ENCODE measurements around the gene SMC3.

The SMC3 gene

GRCh38 chr10:110549211-110549610 is 18.3 kb upstream of the SMC3 start:
- no peaks in the 10 kb centered on the region for H3K36me3 Mint-ChIP-seq (ENCODE audit: low read depth)
- H3K4me3 Mint-ChIP-seq = no peak overlapping the region
- no peak for TF ChIP-seq CTCF (IDR thresholded peaks at IDR 0.05; ENCODE audit: unreplicated experiment in 3 of 3)
- H3K27me3 Mint-ChIP-seq (ENCODE audit: low read depth) = peaks cover 10% of the 10 kb centered on the region
- no peaks in the 10 kb centered on the region for H3K9me3 Mint-ChIP-seq
- no peaks in the 10 kb centered on the region for H3K4me1 Mint-ChIP-seq
- no peak overlapping the region for H3K27ac Mint-ChIP-seq

GRCh38 chr10:110553905-110554304 is 13.6 kb upstream of the SMC3 start:
- peaks cover 16% of the 10 kb centered on the region for H3K27me3 Mint-ChIP-seq (ENCODE audit: low read depth)
- peaks cover 5% of the 10 kb centered on the region for H3K4me1 Mint-ChIP-seq
- no peak for TF ChIP-seq CTCF (IDR thresholded peaks at IDR 0.05; ENCODE audit: unreplicated experiment in 3 of 3)

GRCh38 chr10:110556296-110556695 is 11.2 kb upstream of the SMC3 start:
- Mint-ChIP-seq H3K4me3 (no peak overlapping the region), H3K9me3 (no peaks in the 10 kb centered on the region), H3K36me3 (ENCODE audit: low read depth) (no peaks in the 10 kb centered on the region), H3K4me1 (peaks cover 15% of the 10 kb centered on the region), H3K27me3 (ENCODE audit: low read depth) (peaks cover 16% of the 10 kb centered on the region), H3K27ac (no peak overlapping the region)
- TF ChIP-seq CTCF (IDR thresholded peaks at IDR 0.05; ENCODE audit: unreplicated experiment in 3 of 3) = no peak

More at GRCh38 chr10:110553905-110554304, 13.6 kb upstream of the SMC3 start:
- Mint-ChIP-seq H3K36me3 (ENCODE audit: low read depth) (no peaks in the 10 kb centered on the region), H3K9me3 (no peaks in the 10 kb centered on the region), H3K4me3 (no peak overlapping the region), H3K27ac (no peak overlapping the region)

- Mint-ChIP-seq H3K27me3 (ENCODE audit: low read depth) (peaks cover 13% of the 10 kb centered on the region), H3K36me3 (ENCODE audit: low read depth) (no peaks in the 10 kb centered on the region), H3K27ac (no peak overlapping the region), H3K4me1 (peaks cover 15% of the 10 kb centered on the region), H3K9me3 (no peaks in the 10 kb centered on the region), H3K4me3 (no peak overlapping the region)
- peak; percentile 31 to 52 (median 40) for TF ChIP-seq CTCF (IDR thresholded peaks at IDR 0.05; ENCODE audit: unreplicated experiment in 3 of 3)
These were observed 10.4 kb upstream of the SMC3 start for GRCh38 chr10:110556969-110557601.

DNA sequence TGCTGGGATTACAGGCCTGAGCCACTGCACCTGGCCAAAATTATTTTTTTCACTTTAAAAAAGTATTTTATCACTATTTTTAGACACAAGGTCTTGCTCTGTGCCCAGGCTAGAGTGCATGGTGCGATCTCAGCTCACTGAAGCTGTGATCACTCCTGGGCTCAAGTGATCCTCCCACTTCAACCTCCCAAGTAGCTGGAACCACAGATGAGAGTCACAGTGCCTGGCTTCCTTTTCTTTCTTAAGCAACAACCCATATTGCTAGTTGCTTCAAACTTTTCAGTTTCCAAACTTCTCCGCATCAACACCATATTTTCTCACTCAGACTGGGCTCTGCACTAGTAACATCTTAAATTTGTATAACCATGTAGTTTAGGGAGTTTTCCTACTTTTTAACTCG is 9.5 kb upstream of the SMC3 start:
- no peak for TF ChIP-seq CTCF (IDR thresholded peaks at IDR 0.05; ENCODE audit: unreplicated experiment in 3 of 3)

GRCh38 chr10:110560012-110560411 is 7.5 kb upstream of the SMC3 start:
- TF ChIP-seq CTCF (IDR thresholded peaks at IDR 0.05; ENCODE audit: unreplicated experiment in 3 of 3) = no peak
- no peaks in the 10 kb centered on the region for H3K9me3 Mint-ChIP-seq
- peaks cover 13% of the 10 kb centered on the region for H3K27me3 Mint-ChIP-seq (ENCODE audit: low read depth)
- H3K27ac Mint-ChIP-seq = no peak overlapping the region
- H3K4me1 Mint-ChIP-seq = peaks cover 20% of the 10 kb centered on the region
- no peak overlapping the region for H3K4me3 Mint-ChIP-seq
- no peaks in the 10 kb centered on the region for H3K36me3 Mint-ChIP-seq (ENCODE audit: low read depth)

More for the DNA sequence above, 9.5 kb upstream of the SMC3 start:
- peaks cover 13% of the 10 kb centered on the region for H3K27me3 Mint-ChIP-seq (ENCODE audit: low read depth)
- no peaks in the 10 kb centered on the region for H3K36me3 Mint-ChIP-seq (ENCODE audit: low read depth)
- peaks cover 15% of the 10 kb centered on the region for H3K4me1 Mint-ChIP-seq
- H3K9me3 Mint-ChIP-seq = no peaks in the 10 kb centered on the region
- H3K27ac Mint-ChIP-seq = no peak overlapping the region
- H3K4me3 Mint-ChIP-seq = no peak overlapping the region

Measured in nephron (organoid).